ENCODE measurements around the gene STARD7.
"Not testable (repeated sequence)": the region's sequence is repeated elsewhere in the genome, so short reads cannot be mapped to it uniquely, and the experiment has no call there.

The STARD7 gene

GRCh38 chr2:96142217-96143113, 66.2 kb downstream of the STARD7 start:
- no peak for TF ChIP-seq EZH2phosphoT487 (IDR thresholded peaks at IDR 0.05; ENCODE audit: low read depth)
- peak; percentile 58 for TF ChIP-seq CTCF (IDR thresholded peaks at IDR 0.05; ENCODE audit: low read depth, low read length)
- Histone ChIP-seq H2AFZ (ENCODE audit: low read depth, low read length) (no peak overlapping the region), H3K9me3 (ENCODE audit: insufficient read depth, low read length) (no peaks in the 10 kb centered on the region), H3K4me3 (ENCODE audit: low read length) (peak overlapping the region; percentile 95), H3K4me2 (ENCODE audit: low read length) (peak overlapping the region; percentile 91), H3K4me1 (ENCODE audit: low read length) (peaks cover 49% of the 10 kb centered on the region), H3K79me2 (ENCODE audit: low read length) (peaks cover 37% of the 10 kb centered on the region), H3K36me3 (replicated peaks; ENCODE audit: low read depth, low read length) (peaks cover 38% of the 10 kb centered on the region), H4K20me1 (ENCODE audit: insufficient read depth, low read length) (peaks cover 40% of the 10 kb centered on the region), H3K9ac (ENCODE audit: low read length) (peak overlapping the region; percentile 92), H3K27me3 (ENCODE audit: low read depth, low read length) (no peaks in the 10 kb centered on the region), H3K27ac (ENCODE audit: low read length) (peak overlapping the region; percentile 98)

- not testable (repeated sequence) for H3K9me3 ChIP-seq (ENCODE audit: insufficient read depth, low read length); H3K27me3 ChIP-seq (ENCODE audit: low read depth, low read length); H3K27ac ChIP-seq (ENCODE audit: low read length); H3K4me3 ChIP-seq (ENCODE audit: low read length); H3K9ac ChIP-seq (ENCODE audit: low read length); H2AFZ ChIP-seq (ENCODE audit: low read depth, low read length)
- Histone ChIP-seq H3K79me2 (ENCODE audit: low read length) (peaks cover 34% of the 10 kb centered on the region), H3K4me1 (ENCODE audit: low read length) (peaks cover 40% of the 10 kb centered on the region), H3K4me2 (ENCODE audit: low read length) (0 out of 2 replicates have a peak overlapping the region, but pooled peaks have one; percentile 91), H3K36me3 (replicated peaks; ENCODE audit: low read depth, low read length) (peaks cover 38% of the 10 kb centered on the region), H4K20me1 (ENCODE audit: insufficient read depth, low read length) (peaks cover 40% of the 10 kb centered on the region)
Measured at GRCh38 chr2:96141624-96141967, 67.0 kb downstream of the STARD7 start.

- Histone ChIP-seq H3K4me1 (ENCODE audit: low read length) (peaks cover 36% of the 10 kb centered on the region), H3K27ac (ENCODE audit: low read length) (no peak overlapping the region), H3K4me2 (ENCODE audit: low read length) (no peak overlapping the region), H4K20me1 (ENCODE audit: insufficient read depth, low read length) (peaks cover 40% of the 10 kb centered on the region), H3K9ac (ENCODE audit: low read length) (no peak overlapping the region), H3K36me3 (replicated peaks; ENCODE audit: low read depth, low read length) (peaks cover 38% of the 10 kb centered on the region), H3K27me3 (ENCODE audit: low read depth, low read length) (no peaks in the 10 kb centered on the region), H3K4me3 (ENCODE audit: low read length) (no peak overlapping the region), H3K9me3 (ENCODE audit: insufficient read depth, low read length) (no peaks in the 10 kb centered on the region), H2AFZ (ENCODE audit: low read depth, low read length) (no peak overlapping the region), H3K79me2 (ENCODE audit: low read length) (peaks cover 34% of the 10 kb centered on the region)
- TF ChIP-seq EZH2phosphoT487 (IDR thresholded peaks at IDR 0.05; ENCODE audit: low read depth): no peak
- no peak for TF ChIP-seq CTCF (IDR thresholded peaks at IDR 0.05; ENCODE audit: low read depth, low read length)
Measured at GRCh38 chr2:96140941-96141623, 67.5 kb downstream of the STARD7 start.

- no peaks in the 10 kb centered on the region for H3K27me3 ChIP-seq (ENCODE audit: low read depth, low read length)
- H3K4me1 ChIP-seq (ENCODE audit: low read length): peaks cover 31% of the 10 kb centered on the region
- peak overlapping the region; percentile 29; the same call in 1 of the 2 replicates for H3K9ac ChIP-seq (ENCODE audit: low read length)
- H3K4me3 ChIP-seq (ENCODE audit: low read length): peak overlapping the region; percentile 39; the same call in 1 of the 2 replicates
- H3K79me2 ChIP-seq (ENCODE audit: low read length): peaks cover 23% of the 10 kb centered on the region
- H3K27ac ChIP-seq (ENCODE audit: low read length): peak overlapping the region; percentile 42
- peaks cover 33% of the 10 kb centered on the region for H3K36me3 ChIP-seq (replicated peaks; ENCODE audit: low read depth, low read length)
- TF ChIP-seq CTCF (IDR thresholded peaks at IDR 0.05; ENCODE audit: low read depth, low read length) (no peak), EZH2phosphoT487 (IDR thresholded peaks at IDR 0.05; ENCODE audit: low read depth) (no peak)
- no peak overlapping the region for H2AFZ ChIP-seq (ENCODE audit: low read depth, low read length)
- H3K4me2 ChIP-seq (ENCODE audit: low read length): peak overlapping the region; percentile 68
- H4K20me1 ChIP-seq (ENCODE audit: insufficient read depth, low read length): peaks cover 36% of the 10 kb centered on the region
- H3K9me3 ChIP-seq (ENCODE audit: insufficient read depth, low read length): no peaks in the 10 kb centered on the region
Measured at GRCh38 chr2:96139181-96139758, 69.4 kb downstream of the STARD7 start.

Data from OCI-LY3 (cell line).